GM12878 (cell line): Measurements from ENCODE around the gene ITSN2. TPM values are rescaled to one million over a fixed set of nuclear protein-coding genes. Genes with fewer than 3 reads are reported as not detected.
A peak's percentile ranks its signal among the peaks of the same experiment; 100 is the strongest.

ENCODE experiments used
- ATF2 ChIP-seq: IDR thresholded peaks from 2 replicates; pipeline ENCODE4 v1.6.1; 2012; ENCODE audit warnings: low read length, inconsistent platforms
- CBX3 ChIP-seq: fragments of 200-600 bp; sonication (generic); IDR thresholded peaks from 2 replicates; pipeline ENCODE4 v1.6.1; 2016; ENCODE audit warnings: low read depth, borderline replicate concordance
- CBX5 ChIP-seq: sonication (generic); IDR thresholded peaks from 2 replicates; pipeline ENCODE4 v1.6.1; 2016; ENCODE audit warnings: low read depth, moderate library complexity, mild to moderate bottlenecking, inconsistent platforms
- CREB1 ChIP-seq: IDR thresholded peaks from 2 replicates; pipeline ENCODE4 v1.6.1; 2012; ENCODE audit warnings: low read depth, mild to moderate bottlenecking, inconsistent platforms
- E2F8 ChIP-seq: fragments of 450-650 bp; IDR thresholded peaks from 2 replicates; pipeline ENCODE4 v1.6.1; 2018; ENCODE audit warnings: mild to moderate bottlenecking, low read depth, moderate library complexity; ENCODE audit not compliant: partially characterized antibody
- EED ChIP-seq: sonication (generic); IDR thresholded peaks from 2 replicates; pipeline ENCODE4 v1.6.1; 2016; ENCODE audit warnings: antibody characterized with exemption, low read depth
- ETV6 ChIP-seq, 2 experiments: fragments of 450-650 bp in 1 of 2; IDR thresholded peaks in 1 of 2; conservative IDR thresholded peaks in 1 of 2; 2 replicates each; pipeline ENCODE4 v1.6.1; 2014; ENCODE audit warnings: antibody characterized with exemption in 1 of 2, borderline replicate concordance in 1 of 2, low read depth in 1 of 2, mild to moderate bottlenecking in 1 of 2, moderate library complexity in 1 of 2
- IKZF2 ChIP-seq, 2 experiments: fragments of 450-650 bp; IDR thresholded peaks; 2 replicates each; pipeline ENCODE4 v1.6.1; 2017; ENCODE audit warnings: mild to moderate bottlenecking in 2 of 2, moderate library complexity in 2 of 2
- MEF2A ChIP-seq: IDR thresholded peaks from 2 replicates; pipeline ENCODE4 v1.6.1; 2011; ENCODE audit warnings: low read depth, mild to moderate bottlenecking, low read length, moderate library complexity; ENCODE audit not compliant: insufficient read depth
- MXI1 ChIP-seq: fragments of 150-350 bp; IDR thresholded peaks from 2 replicates; pipeline ENCODE4 v1.6.1; 2011; ENCODE audit warnings: low read depth, mild to moderate bottlenecking, inconsistent platforms, low read length, improper control_type of control experiment
- NBN ChIP-seq: fragments of 450-650 bp; IDR thresholded peaks from 2 replicates; pipeline ENCODE4 v1.6.1; 2016
- NR2F1 ChIP-seq: fragments of 450-650 bp; conservative IDR thresholded peaks from 2 replicates; pipeline ENCODE4 v1.6.1; 2017; ENCODE audit warnings: mild to moderate bottlenecking
- PRDM15 ChIP-seq: fragments of 450-650 bp; formaldehyde crosslinking; IDR thresholded peaks from 2 replicates; pipeline ENCODE4 v1.4.0; 2020; ENCODE audit warnings: mild to moderate bottlenecking, moderate library complexity
- RAD51 ChIP-seq: fragments of 450-650 bp; IDR thresholded peaks from 2 replicates; pipeline ENCODE4 v1.6.1; 2016; ENCODE audit warnings: moderate library complexity, mild to moderate bottlenecking, inconsistent platforms
- SPI1 ChIP-seq: IDR thresholded peaks from 2 replicates; pipeline ENCODE4 v1.6.1; 2011; ENCODE audit warnings: low read depth, mild to moderate bottlenecking, low read length, moderate library complexity, borderline replicate concordance; ENCODE audit not compliant: insufficient read depth
- TAF1 ChIP-seq: IDR thresholded peaks from 2 replicates; pipeline ENCODE4 v1.6.1; 2011; ENCODE audit warnings: mild to moderate bottlenecking, low read depth, low read length, borderline replicate concordance
- TCF12 ChIP-seq: IDR thresholded peaks from 2 replicates; pipeline ENCODE4 v1.6.1; 2011; ENCODE audit warnings: low read depth, mild to moderate bottlenecking, low read length
- ZNF217 ChIP-seq: fragments of 450-650 bp; IDR thresholded peaks from 2 replicates; pipeline ENCODE4 v1.6.1; 2017; ENCODE audit warnings: antibody characterized with exemption, mild to moderate bottlenecking
- ZSCAN29 ChIP-seq: fragments of 450-650 bp; IDR thresholded peaks from 2 replicates; pipeline ENCODE4 v1.6.1; 2017; ENCODE audit warnings: mild to moderate bottlenecking, moderate library complexity
- polyA plus RNA-seq, 11 experiments: library from polyadenylated mRNA; depleted of rRNA in 4 of 11; unstranded in 6 of 11; stranded (reverse) in 5 of 11; fragments of >200 nt; fragmentation: Nextera tagmentation in 4 of 11; fragmentation: Illumina TruSeq in 1 of 11; extraction: Ambion mirVana in 4 of 11; extraction: Trizol in 1 of 11; gene quantifications; 1 replicate in 1 of 11; 2 replicates in 10 of 11; pipeline versions ENCODE4 v1.2.1 to v1.2.3, GENCODE V29; 2011 to 2016; ENCODE audit warnings: inconsistent platforms in 2 of 11, missing spikeins in 2 of 11, low read depth in 1 of 11
- total RNA-seq, 4 experiments: library from RNA; depleted of rRNA in 3 of 4; stranded (reverse); fragments of >200 nt in 3 of 4; fragmentation: Illumina TruSeq in 1 of 4; extraction: Trizol in 1 of 4; gene quantifications; 2 replicates each; pipeline versions ENCODE4 v1.2.1 to v1.2.3, GENCODE V29; 2013 to 2021

ITSN2 gene
- total and polyA plus RNA-seq, 10 of the 15 experiments (the other 5 are each of a cell fraction or from before 2014, with no cell fraction given), result 20.5 to 80.0 (median 54.7) TPM

GRCh38 chr2:24315669-24316068 is 44.7 kb downstream of the ITSN2 start (continued):
- TF ChIP-seq IKZF2 (IDR thresholded peaks at IDR 0.05) (peak; percentile 90; a peak in 3 of 4 replicates), RAD51 (peak; percentile 21; the same call in 1 of the 2 replicates), TAF1 (peak; percentile 52; the same call in 1 of the 2 replicates), ETV6 (conservative IDR thresholded peaks at IDR 0.05 in 1 of 2, IDR thresholded peaks at IDR 0.05 in 1 of 2; ENCODE audit: borderline replicate concordance in 1 of 2, low read depth in 1 of 2) (peak in 1 of 2 experiments; percentile 74; a peak in 1 of 4 replicates), CBX3 (no peak), ZSCAN29 (no peak), PRDM15 (CRISPR knock-in tag) (no peak), NBN (0 out of 2 replicates have a peak, but pooled peaks have one; percentile 58), SPI1 (peak; percentile 72), TCF12 (no peak), E2F8 (no peak), NR2F1 (peak; percentile 43; the same call in 1 of the 2 replicates), MXI1 (no peak), CREB1 (0 out of 2 replicates have a peak, but pooled peaks have one; percentile 34), ATF2 (peak; percentile 79), EED (peak; percentile 82), CBX5 (peak; percentile 70; the same call in 1 of the 2 replicates), ZNF217 (peak; percentile 85), MEF2A (peak; percentile 55; the same call in 1 of the 2 replicates)
